CD4-positive, alpha-beta T cell treated with Interleukin-1 beta for 1 hour (primary cell): ENCODE data around the gene HLTF.
"Not testable (repeated sequence)": the region's sequence is repeated elsewhere in the genome, so short reads cannot be mapped to it uniquely, and the experiment has no call there.

Source experiments
- DNase-seq, 2 donors: peaks; one replicate each; pipeline ENCODE4 v3.0.0-alpha.2; 2020 to 2022

Gene HLTF

GRCh38 chr3:149086232-149086988, at the start of gene HLTF:
HLTF (minus strand) TSS chr3:149086533; CDS start chr3:149086336, 197 bp downstream.
- DNase-seq, result peak; percentile 92 to 94

GRCh38 chr3:149134575-149134974, 48.2 kb upstream of the HLTF start:
- DNase-seq, result no peak

GRCh38 chr3:149131589-149131988, 45.3 kb upstream of the HLTF start:
- no peak for DNase-seq

DNA sequence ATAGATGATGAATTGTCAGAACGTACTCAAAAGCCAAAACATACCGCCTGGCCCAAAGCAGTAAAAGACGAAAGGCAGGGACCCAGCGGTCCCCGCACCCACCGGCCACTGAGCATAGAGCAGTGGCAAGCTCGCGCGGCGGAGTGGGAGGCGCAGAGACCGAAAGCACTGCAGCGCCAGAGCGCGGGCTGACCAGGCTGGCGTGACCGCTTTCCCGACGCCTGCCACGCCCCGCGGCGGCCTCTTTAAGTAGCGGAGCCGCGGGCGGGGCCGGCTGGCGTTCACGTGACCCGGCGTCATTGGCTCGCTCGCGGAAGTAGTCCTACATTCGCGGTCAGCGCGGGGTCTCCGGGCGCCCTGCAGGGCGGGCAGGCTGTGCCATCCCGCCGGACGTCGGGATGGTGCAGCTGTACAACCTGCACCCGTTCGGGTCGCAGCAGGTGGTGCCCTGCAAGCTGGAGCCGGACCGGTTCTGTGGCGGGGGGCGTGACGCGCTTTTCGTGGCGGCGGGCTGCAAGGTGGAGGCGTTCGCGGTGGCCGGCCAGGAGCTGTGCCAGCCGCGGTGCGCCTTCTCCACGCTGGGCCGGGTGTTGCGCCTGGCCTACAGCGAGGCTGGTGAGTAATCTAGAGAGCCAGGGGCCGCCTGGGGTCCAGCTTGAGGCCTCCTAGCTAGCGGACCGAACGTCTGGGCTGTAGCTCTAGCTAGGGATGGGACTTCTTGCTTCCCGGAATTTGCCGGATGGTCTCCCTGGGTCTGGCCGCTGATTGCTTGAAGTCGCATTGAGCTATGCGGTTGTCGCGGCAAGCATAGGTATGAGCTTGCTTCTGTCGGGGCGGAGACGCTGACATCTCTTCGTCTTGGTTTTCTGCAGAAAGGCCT, 43.2 kb upstream of the HLTF start, which contains the start of gene HPS3:
Gene HPS3, plus strand, starts transcription at position 313 of the 880 bp plus-strand sequence. Its CDS starts 86 bp downstream, at position 399.
- peak; percentile 83 to 84 for DNase-seq

- no peak for DNase-seq
Observed at GRCh38 chr3:149128821-149129220, 42.5 kb upstream of the HLTF start.

- DNase-seq, result no peak
Observed at GRCh38 chr3:149122721-149123578, 36.6 kb upstream of the HLTF start.

DNA sequence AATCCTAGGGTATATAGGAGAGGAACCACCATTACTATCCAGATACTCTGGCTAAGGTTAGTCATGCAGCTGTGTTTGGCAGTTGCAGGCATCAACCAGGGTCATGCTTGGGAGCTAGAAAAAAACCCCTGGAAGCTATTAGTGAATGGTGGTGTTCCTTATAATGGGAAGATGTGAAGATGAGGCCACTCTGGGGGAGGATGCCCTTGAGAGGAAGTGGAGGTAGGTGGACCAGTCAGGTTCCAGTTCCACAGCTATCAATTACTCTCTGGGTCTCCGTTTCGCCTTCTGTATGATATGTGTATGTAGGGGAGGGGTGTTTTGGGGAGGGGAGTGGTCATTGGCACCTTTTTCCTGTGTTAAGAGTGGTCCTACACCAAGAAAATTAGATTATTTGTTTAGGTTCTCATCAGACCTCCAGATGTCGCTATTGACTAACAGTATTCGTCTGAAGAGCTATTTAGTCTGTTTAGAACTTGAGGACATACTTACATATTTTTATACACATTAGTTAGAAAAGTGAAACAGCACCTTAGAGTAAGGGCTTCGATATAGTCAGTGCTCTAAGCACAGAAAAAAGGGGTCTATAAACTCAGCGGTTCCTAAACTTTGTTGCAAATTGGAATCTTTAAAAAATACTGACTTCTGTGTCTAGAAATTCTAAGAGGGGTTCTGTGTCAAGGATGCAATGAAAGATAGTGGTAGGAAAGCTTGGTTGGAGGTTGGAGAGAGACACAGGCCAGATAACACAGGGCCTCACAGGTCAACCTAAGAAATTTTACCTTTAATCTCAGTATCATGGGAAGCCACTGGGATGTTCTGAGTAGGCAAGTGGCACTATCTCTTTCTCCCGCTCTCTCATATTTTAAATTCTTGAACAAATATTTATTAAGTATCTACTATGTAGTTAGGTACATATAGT, 34.0 kb upstream of the HLTF start:
- DNase-seq, result peak in 1 of 2 donors; percentile 73

DNA sequence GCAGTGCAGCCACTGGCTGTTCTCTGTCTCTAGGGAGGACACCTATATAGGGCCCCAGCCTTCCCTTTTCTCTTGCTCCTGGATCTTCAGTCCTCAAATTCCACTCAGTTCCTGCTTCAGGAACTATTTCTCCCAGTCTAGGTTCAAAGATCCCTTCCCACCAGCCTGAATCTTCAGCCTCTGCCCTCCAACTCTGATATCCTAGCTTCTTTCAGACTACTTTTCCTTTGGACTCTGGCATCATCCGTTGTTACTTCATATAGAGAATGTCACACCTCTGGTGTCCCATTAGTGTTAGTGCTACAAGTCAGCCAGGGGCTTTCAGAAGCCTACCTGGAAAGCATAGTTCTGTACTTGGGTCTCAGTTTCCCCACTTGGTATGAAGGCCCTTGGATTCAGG, 33.1 kb upstream of the HLTF start:
- DNase-seq, result no peak

- DNase-seq, result no peak
Observed at GRCh38 chr3:149118724-149119123, 32.4 kb upstream of the HLTF start.

DNA sequence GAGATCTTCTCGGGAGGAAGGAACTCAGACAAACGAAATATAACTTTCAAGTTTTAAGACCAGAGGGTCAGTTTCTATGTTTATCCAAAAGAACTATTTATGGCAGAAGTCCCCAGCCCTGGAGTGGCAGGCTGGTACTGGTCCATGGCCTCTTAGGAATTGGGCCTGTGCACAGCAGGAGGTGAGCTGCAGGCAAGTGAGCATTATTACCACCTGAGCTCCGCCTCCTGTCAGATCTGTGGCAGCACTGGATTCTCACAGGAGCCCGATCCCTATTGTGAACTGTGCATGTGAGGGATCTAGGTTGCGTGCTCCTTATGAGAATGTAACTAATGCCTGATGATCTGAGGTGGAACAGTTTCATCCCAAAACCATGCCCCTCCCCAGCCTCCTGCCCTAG, 28.8 kb upstream of the HLTF start:
- DNase-seq, result no peak

GRCh38 chr3:149114458-149114857, 28.1 kb upstream of the HLTF start:
- DNase-seq, result no peak

GRCh38 chr3:149104484-149104883, 18.2 kb upstream of the HLTF start:
- no peak for DNase-seq

- no peak for DNase-seq
Observed at GRCh38 chr3:149101641-149102040, 15.3 kb upstream of the HLTF start.

DNA sequence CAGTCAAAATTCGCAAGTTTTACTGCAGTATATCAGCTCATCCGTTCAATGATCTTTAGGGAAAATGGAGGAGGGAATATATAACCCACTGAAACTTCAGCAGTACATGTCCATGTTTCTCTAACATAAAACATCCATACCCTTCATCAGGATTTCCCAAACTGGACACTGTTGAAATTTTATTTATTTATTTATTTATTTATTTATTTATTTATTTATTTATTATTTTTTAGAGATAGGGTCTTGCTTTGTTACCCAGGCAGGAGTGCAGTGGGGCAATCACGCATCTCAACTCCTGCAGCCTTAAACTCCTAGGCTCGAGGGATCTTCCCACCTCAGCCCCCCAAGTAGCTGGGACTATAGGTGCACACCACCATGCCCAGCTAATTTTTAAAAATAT, 14.8 kb upstream of the HLTF start:
- DNase-seq, result no peak

GRCh38 chr3:149097987-149098386, 11.7 kb upstream of the HLTF start:
- DNase-seq, result not testable (repeated sequence)

DNA sequence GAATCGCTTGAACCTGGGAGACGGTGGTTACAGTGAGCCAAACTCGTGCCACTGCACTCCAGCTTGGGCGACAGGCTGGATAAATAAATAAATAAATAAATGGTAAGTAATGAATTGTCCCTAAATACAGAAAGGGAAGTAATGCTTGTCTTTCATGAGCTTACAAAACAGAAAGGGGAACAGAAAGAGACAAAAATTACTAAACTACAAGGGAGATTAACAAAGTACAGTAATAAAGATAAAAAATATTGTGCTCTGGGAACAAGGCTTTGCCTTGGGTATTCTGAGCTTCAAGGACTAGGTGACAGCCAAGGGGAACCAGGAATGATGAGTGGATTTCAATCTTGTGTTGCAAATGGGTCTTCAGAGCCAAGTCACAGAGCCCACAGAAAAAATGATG, 9.2 kb upstream of the HLTF start:
- no peak for DNase-seq

DNA sequence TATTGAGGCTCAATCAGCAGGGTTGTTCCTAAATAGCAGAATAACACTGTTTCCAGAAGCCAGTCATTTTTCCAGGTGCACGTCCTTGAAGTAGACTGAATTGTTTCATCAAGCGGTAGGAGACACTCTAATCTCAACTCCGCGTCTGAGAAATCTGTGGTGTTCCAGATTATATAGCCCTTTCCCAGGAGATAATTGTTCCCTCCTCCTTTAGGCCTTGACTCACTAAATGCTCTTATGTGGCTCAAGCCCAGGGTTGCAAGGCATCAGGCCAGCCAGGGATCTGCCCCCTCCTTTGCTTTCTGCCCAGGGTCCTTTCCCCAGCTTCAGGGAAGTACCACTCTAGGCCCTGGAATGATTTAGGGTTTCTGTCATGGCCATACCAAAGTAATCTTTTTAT, 5.7 kb upstream of the HLTF start:
- no peak for DNase-seq

DNA sequence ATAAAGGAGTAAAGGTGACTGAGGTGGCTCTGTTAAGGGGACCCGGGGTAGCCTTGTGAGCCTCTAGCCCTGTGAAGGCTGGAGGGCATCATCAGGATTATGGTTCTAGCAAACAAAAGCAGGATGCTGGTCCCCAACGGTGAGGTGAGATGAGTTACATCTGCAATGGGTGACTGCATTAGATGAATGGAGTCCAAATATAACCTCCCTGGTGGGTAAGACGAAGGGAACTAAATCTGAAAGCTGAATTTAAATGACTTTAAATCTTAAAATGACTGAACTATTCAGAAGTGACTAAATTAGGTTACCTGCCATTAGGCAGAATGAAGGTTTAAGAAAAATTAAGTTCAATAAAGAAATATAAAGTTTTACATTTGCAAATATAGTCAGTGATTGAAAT, 4.6 kb upstream of the HLTF start:
- no peak for DNase-seq

DNA sequence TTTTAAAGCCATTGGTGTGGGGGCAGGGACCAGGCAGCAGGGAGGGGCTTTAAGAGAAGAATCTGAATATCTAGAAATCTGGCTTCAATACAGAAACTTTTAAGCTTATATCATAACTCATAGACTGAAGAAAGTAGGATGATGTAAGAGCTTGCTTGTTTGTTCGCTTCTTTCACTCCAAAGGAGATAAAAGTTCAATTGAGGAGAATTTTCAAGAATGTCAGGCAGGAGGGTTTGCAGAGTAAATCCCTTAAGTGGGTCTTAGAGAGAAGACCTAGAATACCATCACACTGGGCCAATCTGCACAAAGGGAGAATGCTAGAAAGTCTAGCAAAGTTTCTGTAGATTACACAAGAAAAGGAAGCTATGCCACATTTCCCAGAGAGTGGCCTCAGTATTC, 4.1 kb upstream of the HLTF start:
- no peak for DNase-seq

- no peak for DNase-seq
Observed at GRCh38 chr3:149089395-149089794, 3.1 kb upstream of the HLTF start.

GRCh38 chr3:149087208-149087607, 875 bp upstream of the HLTF start:
- no peak for DNase-seq

GRCh38 chr3:149085828-149086231, 503 bp downstream of the HLTF start:
- DNase-seq, result peak; percentile 5 to 23
